ENCODE measurements around the gene GOLGA1. TPM values are rescaled to one million over a fixed set of nuclear protein-coding genes. Genes with fewer than 3 reads are reported as not detected.
"Not testable (repeated sequence)": the region's sequence is repeated elsewhere in the genome, so short reads cannot be mapped to it uniquely, and the experiment has no call there.

GOLGA1 gene
- total RNA-seq, 2 donors from 2014 or later = 22.5 to 24.0 TPM

DNA sequence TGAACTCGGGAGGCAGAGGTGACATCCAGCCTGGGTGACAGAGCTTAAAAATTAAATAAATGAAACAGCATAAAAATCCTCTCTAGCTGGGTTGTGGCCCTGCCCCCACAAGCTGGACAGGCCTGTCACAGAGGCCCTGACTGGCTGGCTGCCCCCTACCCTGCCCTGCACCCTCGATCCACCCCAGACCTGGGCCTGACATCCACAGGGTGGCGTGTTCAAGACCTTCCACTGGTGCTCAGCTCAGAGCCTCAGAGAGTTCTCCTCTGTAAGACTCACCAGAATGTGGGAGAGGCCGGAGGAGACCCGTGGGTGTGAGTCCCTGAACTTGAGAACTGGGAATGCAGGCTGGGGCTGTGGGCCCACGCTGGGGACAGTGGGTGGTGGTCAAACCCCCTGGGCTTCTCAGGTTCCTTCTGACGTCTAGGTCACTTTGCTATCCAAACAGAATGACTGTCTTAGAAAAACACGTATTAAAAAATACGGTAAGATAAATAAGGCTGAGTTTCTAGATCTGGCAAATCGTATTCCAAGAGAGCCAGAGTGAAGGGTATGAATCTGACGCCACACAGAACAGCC lies 97.3 kb downstream of the GOLGA1 start:
- DNase-seq (no peak), ATAC-seq (replicated peaks in 1 of 2) (no peak)
- Mint-ChIP-seq H3K27ac (no peak overlapping the region), H3K4me3 (no peak overlapping the region), H3K27me3 (ENCODE audit: low read depth) (peaks cover 6% of the 10 kb centered on the region), H3K4me1 (ENCODE audit: low read depth) (no peaks in the 10 kb centered on the region), H3K36me3 (ENCODE audit: insufficient read depth in 2 of 2) (no peaks in the 10 kb centered on the region), H3K9me3 (no peaks in the 10 kb centered on the region)

DNA sequence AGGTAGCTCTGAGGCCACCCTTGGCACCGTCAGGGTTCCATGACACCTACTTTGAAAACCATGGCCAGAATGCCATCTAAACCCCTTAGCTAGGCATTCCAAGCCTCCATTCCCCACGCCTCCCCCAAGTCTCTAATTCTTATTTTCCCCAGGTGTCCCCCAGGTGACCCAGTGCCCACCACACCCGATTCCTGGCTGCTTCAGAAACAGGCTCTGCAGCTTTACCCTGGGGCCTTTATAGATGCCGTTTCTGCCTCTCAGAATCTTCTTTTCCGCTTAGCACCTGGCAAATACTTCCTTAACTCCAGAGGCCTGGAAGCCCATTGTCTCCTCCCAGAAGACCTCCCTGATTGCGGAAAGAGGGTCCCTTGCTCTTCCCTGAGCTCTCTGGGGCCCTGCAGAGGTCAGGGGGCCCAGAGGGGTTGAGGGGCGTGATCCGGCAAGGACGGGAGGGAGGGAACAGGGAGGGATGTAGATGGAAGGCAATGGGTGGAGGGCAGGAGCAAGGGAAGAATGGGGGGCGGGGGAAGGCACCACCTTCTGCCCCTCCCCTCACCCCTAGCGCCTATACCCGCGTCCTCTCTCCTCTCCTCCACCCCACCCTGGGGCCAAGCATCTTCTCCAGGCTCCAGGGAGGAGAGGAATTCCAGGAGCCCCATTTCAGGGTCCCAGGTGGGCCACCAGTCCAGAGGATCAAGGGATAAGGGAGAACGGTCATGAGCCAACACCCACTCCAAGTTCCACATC lies 99.6 kb downstream of the GOLGA1 start:
- H3K27me3 Mint-ChIP-seq (ENCODE audit: low read depth) = peaks cover 21% of the 10 kb centered on the region
- H3K4me3 Mint-ChIP-seq = no peak overlapping the region
- no peak overlapping the region for H3K27ac Mint-ChIP-seq
- H3K4me1 Mint-ChIP-seq (ENCODE audit: low read depth) = no peaks in the 10 kb centered on the region
- H3K9me3 Mint-ChIP-seq = no peaks in the 10 kb centered on the region
- no peak for ATAC-seq (replicated peaks in 1 of 2)
- DNase-seq = no peak
- H3K36me3 Mint-ChIP-seq (ENCODE audit: insufficient read depth in 2 of 2) = no peaks in the 10 kb centered on the region

DNA sequence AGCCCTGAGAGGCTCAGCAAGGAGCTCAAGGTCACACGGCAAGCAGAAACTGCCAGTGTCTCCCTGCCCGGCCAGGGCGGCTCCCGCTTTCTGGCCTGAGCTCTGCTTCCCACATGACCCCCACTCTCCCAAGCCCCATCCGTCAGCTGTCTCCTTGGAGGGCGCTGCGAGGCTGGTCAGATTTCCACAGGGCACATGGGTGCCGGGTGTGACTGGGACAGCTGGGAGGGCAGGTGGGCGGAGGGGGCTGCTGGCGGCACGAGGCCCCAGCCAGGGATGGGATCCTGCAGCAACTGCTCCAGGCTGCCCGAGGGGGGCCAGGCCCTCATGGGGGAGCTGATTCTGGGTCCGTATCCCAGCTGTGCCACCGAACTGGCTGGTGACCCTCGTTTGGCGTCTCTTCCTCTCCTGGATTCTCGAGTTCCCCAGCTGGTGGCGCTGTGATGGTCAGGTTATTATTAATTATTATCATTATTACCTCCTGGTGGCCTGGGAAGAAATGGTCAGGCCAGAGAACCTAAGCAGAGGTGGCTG lies 100.5 kb downstream of the GOLGA1 start:
- ATAC-seq (replicated peaks in 1 of 2) = no peak
- no peaks in the 10 kb centered on the region for H3K36me3 Mint-ChIP-seq (ENCODE audit: insufficient read depth in 2 of 2)
- peaks cover 27% of the 10 kb centered on the region for H3K27me3 Mint-ChIP-seq (ENCODE audit: low read depth)
- DNase-seq = no peak
- H3K4me3 Mint-ChIP-seq = no peak overlapping the region
- H3K4me1 Mint-ChIP-seq (ENCODE audit: low read depth) = no peaks in the 10 kb centered on the region
- no peak overlapping the region for H3K27ac Mint-ChIP-seq
- no peaks in the 10 kb centered on the region for H3K9me3 Mint-ChIP-seq

DNA sequence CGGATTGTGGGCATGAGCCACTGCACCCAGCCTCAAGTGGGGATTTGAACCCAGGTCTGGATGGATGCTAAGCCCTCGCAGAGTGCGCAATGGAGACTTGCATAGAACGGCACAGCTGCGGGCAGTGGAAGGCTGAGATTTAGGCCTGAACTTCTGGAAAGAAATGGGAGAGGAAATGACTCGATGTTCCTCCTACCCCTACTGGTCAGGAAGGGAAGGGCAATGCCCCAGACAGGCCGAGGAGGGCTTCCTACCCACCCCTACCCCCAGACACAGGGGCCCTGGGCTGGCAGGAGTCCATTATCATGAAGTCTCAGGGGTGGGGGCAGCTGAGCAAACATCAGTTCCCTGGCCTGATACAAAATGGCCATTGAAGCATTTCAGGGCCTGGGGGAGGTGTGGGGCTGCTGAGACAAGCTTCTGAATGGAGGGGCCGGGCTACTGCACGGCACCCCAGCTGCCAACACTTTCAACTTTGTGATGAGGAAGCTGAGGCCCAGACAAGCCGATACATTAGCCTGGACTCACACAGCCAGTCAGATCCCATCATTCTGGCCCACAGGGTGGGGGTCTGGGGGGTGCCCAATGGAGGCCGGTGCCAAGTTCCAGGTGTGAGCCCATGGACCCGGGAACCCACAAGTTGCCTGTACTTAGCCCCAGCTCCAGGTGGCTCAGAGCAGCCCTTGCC lies 101.1 kb downstream of the GOLGA1 start:
- Mint-ChIP-seq H3K4me3 (no peak overlapping the region), H3K27ac (no peak overlapping the region), H3K9me3 (no peaks in the 10 kb centered on the region), H3K27me3 (ENCODE audit: low read depth) (peaks cover 27% of the 10 kb centered on the region), H3K36me3 (ENCODE audit: insufficient read depth in 2 of 2) (no peaks in the 10 kb centered on the region), H3K4me1 (ENCODE audit: low read depth) (no peaks in the 10 kb centered on the region)
- peak in 1 of 2 donors; percentile 24 for ATAC-seq (replicated peaks in 1 of 2)
- DNase-seq = no peak

DNA sequence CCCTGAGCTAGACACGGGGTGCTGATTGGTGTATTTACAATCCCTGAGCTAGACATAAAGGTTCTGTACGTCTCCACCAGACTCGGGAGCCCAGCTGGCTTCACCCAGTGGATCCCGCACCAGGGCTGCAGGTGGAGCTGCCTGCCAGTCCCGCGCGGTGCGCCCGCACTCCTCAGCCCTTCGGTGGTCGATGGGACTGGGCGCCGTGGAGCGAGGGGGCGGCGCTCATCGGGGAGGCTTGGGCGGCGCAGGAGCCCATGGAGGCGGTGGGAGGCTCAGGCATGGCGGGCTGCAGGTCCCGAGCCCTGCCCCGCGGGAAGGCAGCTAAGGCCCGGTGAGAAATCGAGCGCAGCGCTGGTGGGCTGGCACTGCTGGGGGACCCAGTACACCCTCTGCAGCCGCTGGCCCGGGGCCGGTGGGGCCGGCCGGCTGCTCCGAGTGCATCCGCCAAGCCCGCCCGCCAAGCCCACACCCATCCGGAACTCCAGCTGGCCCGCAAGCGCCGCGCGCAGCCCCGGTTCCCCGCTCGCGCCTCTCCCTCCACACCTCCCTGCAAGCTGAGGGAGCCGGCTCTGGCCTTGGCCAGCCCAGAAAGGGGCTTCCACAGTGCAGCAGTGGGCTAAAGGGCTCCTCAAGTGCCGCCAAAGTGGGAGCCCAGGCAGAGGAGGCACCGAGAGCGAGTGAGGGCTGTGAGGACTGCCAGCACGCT lies 102.2 kb downstream of the GOLGA1 start:
- DNase-seq; H3K4me3 Mint-ChIP-seq; H3K36me3 Mint-ChIP-seq (ENCODE audit: insufficient read depth in 2 of 2); H3K9me3 Mint-ChIP-seq; H3K27ac Mint-ChIP-seq; ATAC-seq (replicated peaks in 1 of 2); H3K4me1 Mint-ChIP-seq (ENCODE audit: low read depth): not testable (repeated sequence)
- H3K27me3 Mint-ChIP-seq (ENCODE audit: low read depth) = peaks cover 27% of the 10 kb centered on the region

DNA sequence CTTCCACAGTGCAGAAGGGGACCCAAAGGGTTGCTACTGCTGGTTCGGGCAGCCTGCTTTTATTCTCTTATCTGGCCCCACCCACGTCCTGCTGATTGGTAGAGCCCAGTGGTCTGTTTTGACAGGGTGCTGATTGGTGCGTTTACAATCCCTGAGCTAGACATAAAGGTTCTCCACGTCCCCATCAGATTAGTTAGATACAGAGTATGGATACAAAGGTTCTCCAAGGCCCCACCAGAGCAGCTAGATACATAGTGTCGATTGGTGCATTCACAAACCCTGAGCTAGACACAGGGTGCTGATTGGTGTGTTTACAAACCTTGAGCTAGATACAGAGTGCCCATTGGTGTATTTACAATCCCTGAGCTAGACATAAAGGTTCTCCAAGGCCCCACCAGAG lies 102.8 kb downstream of the GOLGA1 start:
- H3K27me3 Mint-ChIP-seq (ENCODE audit: low read depth) = peaks cover 27% of the 10 kb centered on the region
- H3K36me3 Mint-ChIP-seq (ENCODE audit: insufficient read depth in 2 of 2); H3K27ac Mint-ChIP-seq; H3K9me3 Mint-ChIP-seq; ATAC-seq (replicated peaks in 1 of 2); H3K4me3 Mint-ChIP-seq; H3K4me1 Mint-ChIP-seq (ENCODE audit: low read depth); DNase-seq: not testable (repeated sequence)

DNA sequence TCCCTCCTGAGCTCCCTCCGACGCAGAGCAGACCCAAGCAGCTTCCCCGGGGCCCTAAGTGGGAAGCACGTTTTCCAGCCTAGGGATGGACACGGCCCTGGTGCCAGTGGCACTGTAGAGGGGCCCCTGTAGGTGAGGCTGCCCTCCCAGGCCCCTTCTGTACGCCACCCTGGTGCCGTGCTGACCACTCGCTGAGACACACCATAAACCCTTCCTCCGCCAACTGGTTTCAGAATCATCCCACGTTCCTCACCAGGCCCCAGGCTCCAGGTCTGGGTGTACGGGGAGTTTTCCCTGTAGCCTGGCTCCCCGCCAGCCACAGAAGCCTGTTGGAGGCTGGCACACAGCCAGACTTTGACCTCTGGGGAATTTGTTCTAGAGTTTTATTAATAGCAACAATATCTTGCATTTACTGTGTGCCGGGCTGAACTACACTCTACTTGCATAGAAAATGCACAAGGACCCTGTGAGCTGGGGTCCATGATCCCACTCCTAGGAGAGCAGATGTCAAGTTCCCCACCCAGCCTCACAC lies 105.8 kb downstream of the GOLGA1 start:
- H3K27ac Mint-ChIP-seq = no peak overlapping the region
- H3K9me3 Mint-ChIP-seq = no peaks in the 10 kb centered on the region
- peaks cover 35% of the 10 kb centered on the region for H3K27me3 Mint-ChIP-seq (ENCODE audit: low read depth)
- ATAC-seq (replicated peaks in 1 of 2) (no peak), DNase-seq (no peak)
- H3K36me3 Mint-ChIP-seq (ENCODE audit: insufficient read depth in 2 of 2) = no peaks in the 10 kb centered on the region
- no peak overlapping the region for H3K4me3 Mint-ChIP-seq
- no peaks in the 10 kb centered on the region for H3K4me1 Mint-ChIP-seq (ENCODE audit: low read depth)

DNA sequence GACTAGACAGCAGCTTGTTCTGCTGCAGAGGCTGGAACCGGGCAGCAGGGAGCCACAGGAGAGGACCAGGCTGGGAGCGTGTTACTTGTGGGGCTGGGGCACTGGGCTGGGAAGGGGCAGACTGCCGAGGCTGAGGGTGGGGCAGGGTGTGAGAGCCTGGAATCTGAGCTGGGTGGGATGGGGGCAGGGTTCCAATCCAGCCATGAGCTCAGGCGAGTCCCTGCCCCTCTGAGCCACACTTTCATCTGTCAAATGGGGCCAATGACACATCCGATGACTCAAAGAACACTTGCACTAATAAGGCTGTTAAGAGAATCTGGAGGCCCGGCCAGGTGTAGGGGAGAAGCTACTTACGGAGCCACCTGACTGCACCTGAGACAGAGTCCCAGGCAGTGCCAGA lies 106.3 kb downstream of the GOLGA1 start:
- Mint-ChIP-seq H3K27ac (no peak overlapping the region), H3K9me3 (no peaks in the 10 kb centered on the region), H3K27me3 (ENCODE audit: low read depth) (peaks cover 34% of the 10 kb centered on the region), H3K36me3 (ENCODE audit: insufficient read depth in 2 of 2) (no peaks in the 10 kb centered on the region), H3K4me3 (no peak overlapping the region), H3K4me1 (ENCODE audit: low read depth) (no peaks in the 10 kb centered on the region)
- DNase-seq (no peak), ATAC-seq (replicated peaks in 1 of 2) (no peak)

DNA sequence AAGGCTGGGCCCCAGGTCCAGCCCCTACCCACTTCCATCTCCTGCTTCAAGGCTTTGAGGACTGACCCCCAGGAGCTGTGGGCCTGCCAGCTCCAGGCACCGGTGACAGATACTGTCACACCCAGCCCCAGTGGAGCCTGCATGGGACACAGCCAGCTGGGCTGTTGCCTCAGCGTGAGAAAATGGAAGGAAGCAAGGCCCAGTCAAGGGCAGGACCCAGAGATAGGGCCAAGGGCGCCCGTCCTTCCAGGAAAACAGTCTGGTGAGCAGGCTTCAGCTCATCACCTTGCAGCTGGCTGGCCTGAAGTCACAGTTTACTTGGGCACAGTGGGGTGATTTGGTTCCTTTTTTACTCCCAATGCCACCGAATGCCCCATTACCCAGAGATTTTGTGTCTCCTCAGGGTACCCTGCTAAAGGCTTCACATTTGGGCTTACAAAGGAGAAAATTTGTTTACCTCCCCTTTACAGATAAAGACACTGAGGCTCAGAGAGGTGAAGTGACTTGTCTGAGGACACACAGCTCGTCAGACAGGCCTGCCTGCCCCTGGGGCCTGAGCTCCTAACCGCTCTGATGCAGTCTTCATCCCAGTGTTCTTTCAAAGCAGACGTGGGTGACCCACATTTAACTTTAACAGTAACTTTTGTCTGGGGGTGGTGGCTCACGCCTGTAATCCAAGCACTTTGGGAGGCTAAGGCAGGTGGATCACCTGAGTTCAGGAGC lies 109.1 kb downstream of the GOLGA1 start:
- Mint-ChIP-seq H3K4me1 (ENCODE audit: low read depth) (no peaks in the 10 kb centered on the region), H3K9me3 (no peaks in the 10 kb centered on the region), H3K36me3 (ENCODE audit: insufficient read depth in 2 of 2) (no peaks in the 10 kb centered on the region), H3K27ac (no peak overlapping the region), H3K4me3 (no peak overlapping the region), H3K27me3 (ENCODE audit: low read depth) (peaks cover 14% of the 10 kb centered on the region)
- ATAC-seq (replicated peaks in 1 of 2) (no peak), DNase-seq (no peak)

DNA sequence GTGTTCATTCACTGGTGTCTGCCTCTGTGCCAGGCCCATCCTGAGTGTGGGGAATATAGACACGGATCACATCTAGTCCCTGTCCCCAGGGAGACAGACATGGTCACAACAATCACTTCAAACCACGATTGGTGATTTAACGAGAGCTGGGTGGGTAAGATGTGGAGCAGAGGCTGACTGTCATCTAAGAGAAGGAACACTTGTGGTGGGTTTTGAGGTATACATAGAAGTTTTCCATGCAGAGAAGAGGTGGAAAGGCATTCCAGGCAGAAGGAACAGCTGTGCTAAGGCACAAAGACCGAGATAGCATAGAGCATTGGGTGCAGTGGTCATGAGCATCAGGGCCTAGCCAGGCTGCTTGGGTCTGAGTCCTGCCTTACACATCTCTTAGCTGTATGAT lies 110.3 kb downstream of the GOLGA1 start:
- DNase-seq (no peak), ATAC-seq (replicated peaks in 1 of 2) (no peak)
- H3K4me3 Mint-ChIP-seq = no peak overlapping the region
- peaks cover 0 to 2% of the 10 kb centered on the region in 2 donors for H3K9me3 Mint-ChIP-seq
- H3K27ac Mint-ChIP-seq = no peak overlapping the region
- no peaks in the 10 kb centered on the region for H3K4me1 Mint-ChIP-seq (ENCODE audit: low read depth)
- H3K27me3 Mint-ChIP-seq (ENCODE audit: low read depth) = peaks cover 9% of the 10 kb centered on the region
- H3K36me3 Mint-ChIP-seq (ENCODE audit: insufficient read depth in 2 of 2) = no peaks in the 10 kb centered on the region

DNA sequence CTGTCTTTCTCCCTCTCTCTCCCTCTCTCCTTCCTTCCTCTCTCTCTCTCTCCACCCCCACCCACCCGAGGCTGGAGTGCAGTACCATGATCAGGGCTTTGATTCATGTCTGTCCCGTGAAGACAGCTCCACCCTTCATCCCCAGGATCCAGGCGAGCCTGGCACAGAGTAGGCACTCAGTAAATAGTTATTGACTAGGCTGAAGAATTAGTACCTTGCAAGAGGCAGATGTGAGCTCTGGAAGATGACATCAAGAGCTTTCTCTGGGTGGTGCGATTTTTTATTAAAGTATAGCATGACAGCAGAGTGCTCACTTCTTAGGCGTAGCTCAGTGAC lies 111.6 kb downstream of the GOLGA1 start:
- ATAC-seq (replicated peaks in 1 of 2) (no peak), DNase-seq (no peak)
- Mint-ChIP-seq H3K27ac (no peak overlapping the region), H3K4me1 (ENCODE audit: low read depth) (no peaks in the 10 kb centered on the region), H3K9me3 (peaks cover 0 to 2% of the 10 kb centered on the region in 2 donors), H3K4me3 (no peak overlapping the region), H3K36me3 (ENCODE audit: insufficient read depth in 2 of 2) (no peaks in the 10 kb centered on the region), H3K27me3 (ENCODE audit: low read depth) (peaks cover 8% of the 10 kb centered on the region)

DNA sequence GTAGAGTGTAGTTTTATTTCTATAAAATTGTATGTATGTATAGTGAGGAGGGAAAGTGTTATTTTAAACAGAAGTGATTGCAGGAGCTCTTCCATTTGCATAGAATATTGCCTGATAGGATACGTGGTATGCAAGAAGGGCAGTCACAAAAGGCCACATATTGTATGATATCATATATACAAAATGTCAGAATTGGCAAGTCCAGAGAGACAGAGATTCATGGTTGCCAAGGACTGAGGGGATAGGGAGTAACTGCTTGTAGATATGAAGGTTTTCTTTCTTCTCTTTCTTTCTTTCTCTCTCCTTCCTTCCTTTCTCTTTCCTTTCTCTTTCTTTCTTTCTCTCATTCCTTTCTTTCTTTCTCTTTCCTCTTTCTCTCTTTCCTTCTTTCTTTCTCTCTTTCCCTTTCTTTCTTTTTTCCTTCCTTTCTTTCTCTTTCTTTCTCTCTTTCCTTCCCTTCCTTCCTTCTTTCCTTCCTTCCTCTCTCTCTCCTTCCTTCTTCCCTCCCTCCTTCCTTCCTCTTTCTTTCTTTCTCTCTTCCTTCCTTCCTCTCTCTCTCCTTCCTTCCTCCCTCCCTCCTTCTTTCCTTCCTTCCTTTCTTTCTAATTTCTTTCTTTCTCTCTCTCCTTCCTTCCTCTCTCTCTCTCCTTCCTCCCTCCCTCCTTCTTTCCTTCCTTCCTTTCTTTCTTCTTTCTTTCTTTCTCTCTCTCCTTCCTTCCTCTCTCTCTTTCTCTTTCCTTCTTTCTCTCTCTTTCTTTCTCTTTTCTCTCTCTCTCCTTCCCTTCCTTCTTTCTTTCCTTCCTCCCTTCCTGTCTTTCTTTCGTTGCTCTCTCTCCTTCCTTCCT lies 112.2 kb downstream of the GOLGA1 start:
- DNase-seq = no peak
- Mint-ChIP-seq H3K4me3 (no peak overlapping the region), H3K27ac (no peak overlapping the region), H3K4me1 (ENCODE audit: low read depth) (no peaks in the 10 kb centered on the region), H3K27me3 (ENCODE audit: low read depth) (peaks cover 8% of the 10 kb centered on the region), H3K9me3 (peaks cover 0 to 2% of the 10 kb centered on the region in 2 donors), H3K36me3 (ENCODE audit: insufficient read depth in 2 of 2) (no peaks in the 10 kb centered on the region)
- ATAC-seq (replicated peaks in 1 of 2) = no peak

All from activated T-cell treated with anti-CD3 and anti-CD28 coated beads, Interleukin-2, amount 50 U/mL, for 72 hours (primary cell).